Measurements from ENCODE around the gene NRXN3.

GRCh38 chr14:79342942-79343341, 1172.8 kb downstream of the NRXN3 start:
- TF ChIP-seq CTCF (conservative IDR thresholded peaks at IDR 0.05 in 1 of 2, IDR thresholded peaks at IDR 0.05 in 1 of 2; ENCODE audit: low read depth in 1 of 2, low read length in 2 of 2), result no peak
- TF ChIP-seq EZH2 (IDR thresholded peaks at IDR 0.05; ENCODE audit: low read length, missing control alignments), result no peak

Data from fibroblast of lung (primary cell).